GM12891 (cell line): Measurements from ENCODE around the gene TMEM178B.

Experiments
- PAX5 ChIP-seq: IDR thresholded peaks from 2 replicates; pipeline ENCODE4 v1.6.1; 2011; ENCODE audit warnings: low read length, moderate library complexity, mild to moderate bottlenecking; ENCODE audit not compliant: insufficient read depth, severe bottlenecking
- POLR2A ChIP-seq: IDR thresholded peaks from 2 replicates; pipeline ENCODE4 v1.6.1; 2011; ENCODE audit warnings: low read depth, low read length, control low read depth
- POLR2AphosphoS5 ChIP-seq: IDR thresholded peaks from 2 replicates; pipeline ENCODE4 v1.6.1; 2011; ENCODE audit warnings: low read depth, low read length, control low read depth
- POU2F2 ChIP-seq: IDR thresholded peaks from 2 replicates; pipeline ENCODE4 v1.6.1; 2011; ENCODE audit warnings: low read depth, mild to moderate bottlenecking, control low read depth, low read length, moderate library complexity
- SPI1 ChIP-seq: IDR thresholded peaks from 2 replicates; pipeline ENCODE4 v1.6.1; 2011; ENCODE audit warnings: low read depth, low read length, control low read depth
- TAF1 ChIP-seq: IDR thresholded peaks from 2 replicates; pipeline ENCODE4 v1.6.1; 2011; ENCODE audit warnings: low read depth, low read length, control low read depth

DNA sequence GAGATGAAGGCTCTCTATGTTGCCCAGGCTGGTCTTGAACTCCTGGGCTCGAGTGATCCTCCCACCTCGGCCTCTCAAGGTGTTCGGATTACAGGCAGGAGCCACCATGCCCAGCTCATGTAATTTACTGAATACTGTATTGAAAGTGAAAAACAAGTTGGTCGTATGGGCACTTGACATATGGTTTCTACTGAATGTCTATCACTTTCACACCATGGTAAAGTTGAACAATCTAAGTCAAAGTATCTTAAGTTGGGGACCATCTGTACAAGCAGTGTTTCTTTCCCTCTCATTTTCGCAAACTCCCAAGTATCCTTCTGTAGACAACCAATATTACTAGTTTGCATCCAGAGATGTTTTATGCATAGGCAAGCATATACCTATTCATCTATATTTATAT is 116.6 kb downstream of the TMEM178B start:
- no peak for TF ChIP-seq POLR2AphosphoS5
- TF ChIP-seq TAF1 = no peak
- TF ChIP-seq PAX5 = no peak
- no peak for TF ChIP-seq POLR2A
- no peak for TF ChIP-seq SPI1
- TF ChIP-seq POU2F2 = no peak
